Measurements from ENCODE around the gene C11orf42.

Gene C11orf42

DNA sequence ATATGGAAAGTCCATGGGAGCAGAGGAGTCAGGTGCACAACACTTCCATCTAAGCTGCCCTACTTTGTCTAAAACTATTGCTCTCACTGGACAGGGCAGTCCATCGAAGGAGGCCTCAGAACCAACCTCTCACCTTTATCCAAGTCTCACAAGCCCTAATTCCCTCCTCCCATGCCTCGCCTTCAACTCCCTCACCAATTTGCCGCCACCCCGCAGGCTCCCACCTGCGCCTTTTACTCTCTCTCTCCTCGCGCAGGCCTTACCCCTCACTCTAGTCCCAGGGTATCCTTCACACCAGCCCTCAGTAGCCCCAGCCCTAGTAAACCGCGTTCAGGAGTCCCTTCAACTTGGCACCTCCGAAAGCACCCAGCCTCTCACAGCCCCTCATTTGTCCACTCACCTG is 28.6 kb downstream of the C11orf42 start:
- FAIRE-seq (no peak), DNase-seq (ENCODE audit: insufficient read length, low spot score) (no peak)
- TF ChIP-seq CTCF (IDR thresholded peaks at IDR 0.05; ENCODE audit: insufficient read depth, missing control alignments), result no peak

DNA sequence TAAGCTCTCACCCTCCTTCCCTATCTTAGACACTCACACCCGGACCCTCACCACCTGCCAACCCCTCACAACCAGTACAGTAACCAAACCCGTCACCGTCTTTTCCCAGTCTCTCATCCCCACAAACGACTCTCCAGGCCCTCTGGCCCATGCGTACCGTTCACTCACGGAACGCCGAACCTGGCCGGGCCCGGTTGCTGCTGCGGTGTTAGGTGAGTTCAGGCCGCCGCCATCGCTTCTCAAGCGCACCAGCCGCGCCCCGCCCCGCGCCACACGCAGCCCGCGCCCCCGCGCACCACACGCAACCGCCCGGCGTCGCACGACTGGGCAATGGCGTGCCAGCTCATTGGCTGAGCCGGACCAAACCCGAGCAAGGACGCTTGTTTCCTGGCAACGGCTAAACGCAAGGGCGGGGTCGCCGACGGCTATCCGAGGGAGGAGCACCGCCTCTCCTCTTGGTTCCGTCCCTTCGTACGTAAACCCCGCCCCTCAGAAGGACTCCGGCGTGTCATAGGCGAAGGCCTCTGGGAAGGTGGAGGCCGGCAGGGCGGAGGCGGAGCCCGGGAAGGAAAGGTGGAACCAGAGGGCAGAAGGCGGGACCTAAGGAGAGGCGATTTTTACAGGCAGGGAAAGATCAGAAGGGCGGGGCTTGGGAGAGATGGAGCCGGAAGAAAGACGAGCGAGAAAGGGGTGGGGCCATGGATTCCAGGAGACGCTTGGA is 29.2 kb downstream of the C11orf42 start, which contains the start of gene FHIP1B:
Gene FHIP1B, minus strand, starts transcription at position 250 of the 721 bp plus-strand sequence. CDS start 10,120 bp downstream, outside the sequence.
- FAIRE-seq, result no peak
- TF ChIP-seq CTCF (IDR thresholded peaks at IDR 0.05; ENCODE audit: insufficient read depth, missing control alignments), result no peak

GRCh38 chr11:6237266-6237665 is 31.9 kb downstream of the C11orf42 start:
- TF ChIP-seq CTCF (IDR thresholded peaks at IDR 0.05; ENCODE audit: insufficient read depth, missing control alignments), result no peak
- FAIRE-seq (no peak), DNase-seq (ENCODE audit: insufficient read length, low spot score) (no peak)

More for the DNA sequence above, 29.2 kb downstream of the C11orf42 start, which contains the start of gene FHIP1B:
- DNase-seq (ENCODE audit: insufficient read length, low spot score), result no peak

GRCh38 chr11:6237761-6238302 is 32.5 kb downstream of the C11orf42 start:
- FAIRE-seq (no peak), DNase-seq (ENCODE audit: insufficient read length, low spot score) (no peak)
- TF ChIP-seq CTCF (IDR thresholded peaks at IDR 0.05; ENCODE audit: insufficient read depth, missing control alignments), result no peak

- FAIRE-seq (no peak), DNase-seq (ENCODE audit: insufficient read length, low spot score) (no peak)
- no peak for TF ChIP-seq CTCF (IDR thresholded peaks at IDR 0.05; ENCODE audit: insufficient read depth, missing control alignments)
Observed at GRCh38 chr11:6238902-6239301, 33.5 kb downstream of the C11orf42 start, which contains the start of gene CNGA4. TSS of gene CNGA4 (plus strand) at chr11:6239089. CDS start at chr11:6239207, 118 bp downstream.

DNA sequence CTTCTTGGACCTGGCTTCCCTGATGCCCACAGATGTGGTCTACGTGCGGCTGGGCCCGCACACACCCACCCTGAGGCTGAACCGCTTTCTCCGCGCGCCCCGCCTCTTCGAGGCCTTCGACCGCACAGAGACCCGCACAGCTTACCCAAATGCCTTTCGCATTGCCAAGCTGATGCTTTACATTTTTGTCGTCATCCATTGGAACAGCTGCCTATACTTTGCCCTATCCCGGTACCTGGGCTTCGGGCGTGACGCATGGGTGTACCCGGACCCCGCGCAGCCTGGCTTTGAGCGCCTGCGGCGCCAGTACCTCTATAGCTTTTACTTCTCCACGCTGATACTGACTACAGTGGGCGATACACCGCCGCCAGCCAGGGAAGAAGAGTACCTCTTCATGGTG is 34.8 kb downstream of the C11orf42 start:
- DNase-seq (ENCODE audit: insufficient read length, low spot score), result no peak
- FAIRE-seq, result no peak
- TF ChIP-seq CTCF (IDR thresholded peaks at IDR 0.05; ENCODE audit: insufficient read depth, missing control alignments), result no peak

DNA sequence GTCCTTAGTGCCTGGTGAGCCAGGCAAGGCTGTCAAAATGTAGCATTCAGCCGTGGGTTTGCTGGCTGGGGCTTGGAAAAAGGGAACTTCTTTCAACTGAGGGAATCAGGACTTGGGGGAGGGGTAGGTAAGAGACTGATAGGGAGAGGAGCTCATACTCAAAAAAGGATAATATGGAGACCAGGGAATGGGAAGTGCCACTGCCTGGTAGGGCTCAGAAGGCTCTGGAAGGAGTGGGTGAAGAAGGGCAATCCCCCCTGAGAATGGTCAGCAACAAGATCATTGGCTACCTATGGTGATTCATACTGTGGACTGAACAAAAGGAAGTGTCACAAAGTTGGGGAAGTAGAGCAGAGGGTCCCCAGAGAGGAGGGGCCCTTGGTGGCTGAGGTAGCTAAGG is 35.4 kb downstream of the C11orf42 start:
- no peak for FAIRE-seq
- no peak for TF ChIP-seq CTCF (IDR thresholded peaks at IDR 0.05; ENCODE audit: insufficient read depth, missing control alignments)
- no peak for DNase-seq (ENCODE audit: insufficient read length, low spot score)

Measured in D721Med (cell line).